ENCODE data around the gene HYKK. TPM values are rescaled to one million over a fixed set of nuclear protein-coding genes. Genes with fewer than 3 reads are reported as not detected.
"Not testable (repeated sequence)": the region's sequence is repeated elsewhere in the genome, so short reads cannot be mapped to it uniquely, and the experiment has no call there.

Gene HYKK
- total RNA-seq, 1 donor from 2014 or later: 3.6 TPM

GRCh38 chr15:78550194-78550593 is 42.8 kb downstream of the HYKK start:
- no peak overlapping the region for H3K27ac Mint-ChIP-seq (ENCODE audit: unreplicated experiment)
- no peaks in the 10 kb centered on the region for H3K9me3 Mint-ChIP-seq (ENCODE audit: low read depth)
- no peaks in the 10 kb centered on the region for H3K27me3 Mint-ChIP-seq (ENCODE audit: low read depth)
- no peak for DNase-seq (ENCODE audit: low spot score)
- peaks cover 32% of the 10 kb centered on the region for H3K36me3 Mint-ChIP-seq (ENCODE audit: low read depth)
- no peak overlapping the region for H3K4me3 Mint-ChIP-seq (ENCODE audit: unreplicated experiment)
- no peak for TF ChIP-seq CTCF (IDR thresholded peaks at IDR 0.05)
- no peaks in the 10 kb centered on the region for H3K4me1 Mint-ChIP-seq (ENCODE audit: low read depth)

GRCh38 chr15:78550815-78551214 is 43.4 kb downstream of the HYKK start:
- Mint-ChIP-seq H3K4me3 (ENCODE audit: unreplicated experiment) (no peak overlapping the region), H3K36me3 (ENCODE audit: low read depth) (peaks cover 27% of the 10 kb centered on the region), H3K4me1 (ENCODE audit: low read depth) (no peaks in the 10 kb centered on the region), H3K27me3 (ENCODE audit: low read depth) (no peaks in the 10 kb centered on the region), H3K27ac (ENCODE audit: unreplicated experiment) (no peak overlapping the region), H3K9me3 (ENCODE audit: low read depth) (no peaks in the 10 kb centered on the region)
- no peak for DNase-seq (ENCODE audit: low spot score)
- no peak for TF ChIP-seq CTCF (IDR thresholded peaks at IDR 0.05)

GRCh38 chr15:78551902-78552301 is 44.5 kb downstream of the HYKK start:
- no peak overlapping the region for H3K4me3 Mint-ChIP-seq (ENCODE audit: unreplicated experiment)
- H3K27ac Mint-ChIP-seq (ENCODE audit: unreplicated experiment): no peak overlapping the region
- H3K4me1 Mint-ChIP-seq (ENCODE audit: low read depth): no peaks in the 10 kb centered on the region
- no peaks in the 10 kb centered on the region for H3K9me3 Mint-ChIP-seq (ENCODE audit: low read depth)
- no peak for DNase-seq (ENCODE audit: low spot score)
- H3K36me3 Mint-ChIP-seq (ENCODE audit: low read depth): peaks cover 19% of the 10 kb centered on the region
- no peaks in the 10 kb centered on the region for H3K27me3 Mint-ChIP-seq (ENCODE audit: low read depth)
- no peak for TF ChIP-seq CTCF (IDR thresholded peaks at IDR 0.05)

- H3K27ac Mint-ChIP-seq (ENCODE audit: unreplicated experiment): no peak overlapping the region
- no peak for DNase-seq (ENCODE audit: low spot score)
- H3K27me3 Mint-ChIP-seq (ENCODE audit: low read depth): no peaks in the 10 kb centered on the region
- H3K4me1 Mint-ChIP-seq (ENCODE audit: low read depth): no peaks in the 10 kb centered on the region
- peaks cover 17% of the 10 kb centered on the region for H3K36me3 Mint-ChIP-seq (ENCODE audit: low read depth)
- H3K4me3 Mint-ChIP-seq (ENCODE audit: unreplicated experiment): no peak overlapping the region
- no peaks in the 10 kb centered on the region for H3K9me3 Mint-ChIP-seq (ENCODE audit: low read depth)
- TF ChIP-seq CTCF (IDR thresholded peaks at IDR 0.05): no peak
Observed at GRCh38 chr15:78552597-78552996, 45.2 kb downstream of the HYKK start.

GRCh38 chr15:78560201-78560600 is 52.8 kb downstream of the HYKK start:
- not testable (repeated sequence) for H3K27ac Mint-ChIP-seq (ENCODE audit: unreplicated experiment); H3K4me1 Mint-ChIP-seq (ENCODE audit: low read depth); H3K4me3 Mint-ChIP-seq (ENCODE audit: unreplicated experiment); H3K9me3 Mint-ChIP-seq (ENCODE audit: low read depth); DNase-seq (ENCODE audit: low spot score); H3K36me3 Mint-ChIP-seq (ENCODE audit: low read depth)
- peaks cover 17% of the 10 kb centered on the region for H3K27me3 Mint-ChIP-seq (ENCODE audit: low read depth)

- H3K27ac Mint-ChIP-seq (ENCODE audit: unreplicated experiment): no peak overlapping the region
- H3K4me1 Mint-ChIP-seq (ENCODE audit: low read depth): peaks cover 7% of the 10 kb centered on the region
- H3K4me3 Mint-ChIP-seq (ENCODE audit: unreplicated experiment): no peak overlapping the region
- H3K9me3 Mint-ChIP-seq (ENCODE audit: low read depth): no peaks in the 10 kb centered on the region
- no peaks in the 10 kb centered on the region for H3K36me3 Mint-ChIP-seq (ENCODE audit: low read depth)
- no peak for DNase-seq (ENCODE audit: low spot score)
- no peak for TF ChIP-seq CTCF (IDR thresholded peaks at IDR 0.05)
- H3K27me3 Mint-ChIP-seq (ENCODE audit: low read depth): peaks cover 18% of the 10 kb centered on the region
Observed at GRCh38 chr15:78561490-78561889, 54.1 kb downstream of the HYKK start.

Data from chondrocyte (in vitro differentiated cells).